Testis (tissue), 2 donors: ENCODE measurements around the gene SUN1.

ENCODE experiments used
- POLR2A ChIP-seq: fragments of 450-650 bp; IDR thresholded peaks from one replicate; pipeline ENCODE4 v1.6.1; 2017; ENCODE audit warnings: antibody characterized with exemption, mild to moderate bottlenecking, moderate library complexity
- TF ChIP-seq, protein P1 (sequence below), 3 experiments: fragments of 450-650 bp in 2 of 3; fragments of 200-600 bp in 1 of 3; sonication (generic) in 1 of 3; IDR thresholded peaks; one replicate each; pipeline ENCODE4 v1.5.1; 2016 to 2019; ENCODE audit warnings: antibody characterized with exemption in 3 of 3, mild to moderate bottlenecking in 2 of 3, moderate library complexity in 1 of 3

DNA sequence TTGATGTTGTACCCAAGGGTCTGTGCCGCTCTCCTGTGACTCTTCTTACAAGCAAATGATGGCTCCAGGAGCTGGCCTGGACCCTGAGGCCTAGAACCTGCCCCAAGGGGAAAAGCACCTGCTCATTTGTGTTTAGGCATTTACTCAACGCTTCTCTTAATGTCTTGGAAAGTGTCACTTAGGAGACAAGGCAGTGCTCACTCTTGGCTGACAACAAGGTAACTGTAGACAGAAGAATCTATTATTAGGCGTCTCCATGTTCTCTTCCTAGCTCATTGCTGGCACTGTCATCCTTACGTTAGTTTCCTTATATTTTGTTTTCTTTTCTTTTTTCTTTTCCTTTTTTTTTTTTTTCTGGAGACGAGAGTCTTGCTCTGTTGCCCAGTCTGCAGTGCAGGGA is 38.1 kb upstream of the SUN1 start:
- TF ChIP-seq, protein P1, sequence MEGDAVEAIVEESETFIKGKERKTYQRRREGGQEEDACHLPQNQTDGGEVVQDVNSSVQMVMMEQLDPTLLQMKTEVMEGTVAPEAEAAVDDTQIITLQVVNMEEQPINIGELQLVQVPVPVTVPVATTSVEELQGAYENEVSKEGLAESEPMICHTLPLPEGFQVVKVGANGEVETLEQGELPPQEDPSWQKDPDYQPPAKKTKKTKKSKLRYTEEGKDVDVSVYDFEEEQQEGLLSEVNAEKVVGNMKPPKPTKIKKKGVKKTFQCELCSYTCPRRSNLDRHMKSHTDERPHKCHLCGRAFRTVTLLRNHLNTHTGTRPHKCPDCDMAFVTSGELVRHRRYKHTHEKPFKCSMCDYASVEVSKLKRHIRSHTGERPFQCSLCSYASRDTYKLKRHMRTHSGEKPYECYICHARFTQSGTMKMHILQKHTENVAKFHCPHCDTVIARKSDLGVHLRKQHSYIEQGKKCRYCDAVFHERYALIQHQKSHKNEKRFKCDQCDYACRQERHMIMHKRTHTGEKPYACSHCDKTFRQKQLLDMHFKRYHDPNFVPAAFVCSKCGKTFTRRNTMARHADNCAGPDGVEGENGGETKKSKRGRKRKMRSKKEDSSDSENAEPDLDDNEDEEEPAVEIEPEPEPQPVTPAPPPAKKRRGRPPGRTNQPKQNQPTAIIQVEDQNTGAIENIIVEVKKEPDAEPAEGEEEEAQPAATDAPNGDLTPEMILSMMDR (IDR thresholded peaks at IDR 0.05) = no peak
- TF ChIP-seq POLR2A = no peak
